Measurements from ENCODE around the gene ACAP2.
"Not testable (repeated sequence)": the region's sequence is repeated elsewhere in the genome, so short reads cannot be mapped to it uniquely, and the experiment has no call there.

Gene ACAP2, protein sequence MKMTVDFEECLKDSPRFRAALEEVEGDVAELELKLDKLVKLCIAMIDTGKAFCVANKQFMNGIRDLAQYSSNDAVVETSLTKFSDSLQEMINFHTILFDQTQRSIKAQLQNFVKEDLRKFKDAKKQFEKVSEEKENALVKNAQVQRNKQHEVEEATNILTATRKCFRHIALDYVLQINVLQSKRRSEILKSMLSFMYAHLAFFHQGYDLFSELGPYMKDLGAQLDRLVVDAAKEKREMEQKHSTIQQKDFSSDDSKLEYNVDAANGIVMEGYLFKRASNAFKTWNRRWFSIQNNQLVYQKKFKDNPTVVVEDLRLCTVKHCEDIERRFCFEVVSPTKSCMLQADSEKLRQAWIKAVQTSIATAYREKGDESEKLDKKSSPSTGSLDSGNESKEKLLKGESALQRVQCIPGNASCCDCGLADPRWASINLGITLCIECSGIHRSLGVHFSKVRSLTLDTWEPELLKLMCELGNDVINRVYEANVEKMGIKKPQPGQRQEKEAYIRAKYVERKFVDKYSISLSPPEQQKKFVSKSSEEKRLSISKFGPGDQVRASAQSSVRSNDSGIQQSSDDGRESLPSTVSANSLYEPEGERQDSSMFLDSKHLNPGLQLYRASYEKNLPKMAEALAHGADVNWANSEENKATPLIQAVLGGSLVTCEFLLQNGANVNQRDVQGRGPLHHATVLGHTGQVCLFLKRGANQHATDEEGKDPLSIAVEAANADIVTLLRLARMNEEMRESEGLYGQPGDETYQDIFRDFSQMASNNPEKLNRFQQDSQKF

GRCh38 chr3:195442573-195443390, at the start of gene ACAP2:
Gene ACAP2 (minus strand): TSS chr3:195443020. CDS start chr3:195442847, 173 bp downstream.
- H2AFZ ChIP-seq, result peak within 1 kb of the TSS; percentile 95
- peak; percentile 9 for TF ChIP-seq CTCF (IDR thresholded peaks at IDR 0.05)
- H3K27ac ChIP-seq, result peak within 1 kb of the TSS; percentile 86
- peak within 1 kb of the TSS; percentile 89 for H3K4me2 ChIP-seq (ENCODE audit: low read length)
- peaks cover 21% of the 10 kb centered on the region for H3K79me2 ChIP-seq
- peak within 1 kb of the TSS; percentile 87 for H3K4me3 ChIP-seq (ENCODE audit: low read depth, low read length)
- no peaks in the 10 kb centered on the region for H3K4me1 ChIP-seq
- H3K9ac ChIP-seq, result peak within 1 kb of the TSS; percentile 85
- no peaks in the 10 kb centered on the region for H3K9me3 ChIP-seq (ENCODE audit: control insufficient read depth, low read length)
- no peaks in the 10 kb centered on the region for H3K27me3 ChIP-seq (ENCODE audit: control insufficient read depth, insufficient read depth, low read length)
- H3K36me3 ChIP-seq (ENCODE audit: control insufficient read depth, insufficient read depth, low read length), result no peaks in the 10 kb centered on the region

DNA sequence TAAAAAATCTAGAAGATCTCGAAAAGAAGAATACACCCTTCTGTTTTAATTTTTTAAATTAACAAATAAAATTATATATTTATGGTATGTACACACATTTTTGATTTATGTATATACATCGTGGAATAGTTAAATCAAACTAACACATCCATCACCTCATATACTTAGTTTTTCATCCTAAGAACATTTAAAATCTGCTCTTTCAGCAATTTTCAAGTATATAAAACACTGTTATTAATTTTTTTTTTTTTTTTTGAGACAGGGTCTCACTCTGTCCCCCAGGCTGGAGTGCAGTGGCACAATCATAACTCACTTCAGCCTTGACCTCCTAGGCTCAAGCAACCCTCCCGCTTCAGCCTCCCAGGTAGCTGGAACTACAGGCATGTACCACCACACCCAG, 32.8 kb upstream of the ACAP2 start:
- no peaks in the 10 kb centered on the region for H3K9me3 ChIP-seq (ENCODE audit: control insufficient read depth, low read length)
- no peak overlapping the region for H3K9ac ChIP-seq
- TF ChIP-seq CTCF (IDR thresholded peaks at IDR 0.05), result no peak
- H2AFZ ChIP-seq, result no peak overlapping the region
- no peaks in the 10 kb centered on the region for H3K27me3 ChIP-seq (ENCODE audit: control insufficient read depth, insufficient read depth, low read length)
- H3K4me3 ChIP-seq (ENCODE audit: low read depth, low read length), result no peak overlapping the region
- H3K27ac ChIP-seq, result no peak overlapping the region
- H3K79me2 ChIP-seq, result no peaks in the 10 kb centered on the region
- H3K4me1 ChIP-seq, result no peaks in the 10 kb centered on the region
- no peak overlapping the region for H3K4me2 ChIP-seq (ENCODE audit: low read length)
- H3K36me3 ChIP-seq (ENCODE audit: control insufficient read depth, insufficient read depth, low read length), result no peaks in the 10 kb centered on the region

DNA sequence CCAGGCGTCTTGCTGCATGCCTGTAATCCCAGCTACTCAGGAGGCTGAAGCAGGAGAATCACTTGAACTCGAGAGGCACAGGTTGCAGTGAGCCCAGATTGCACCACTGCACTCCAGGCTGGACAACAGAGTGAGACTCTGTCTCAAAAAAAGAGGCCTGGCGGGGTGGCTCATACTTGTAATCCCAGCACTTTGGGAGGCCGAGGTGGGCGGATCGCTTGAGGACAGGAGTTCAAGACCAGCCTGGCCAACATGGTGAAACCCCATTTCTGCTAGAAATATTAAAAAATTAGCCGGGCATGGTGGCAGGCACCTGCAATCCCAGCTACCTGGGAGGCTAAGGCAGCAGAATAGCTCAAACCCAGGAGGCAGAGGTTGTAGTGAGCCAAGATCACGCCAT, 32.3 kb upstream of the ACAP2 start:
- not testable (repeated sequence) for H3K27me3 ChIP-seq (ENCODE audit: control insufficient read depth, insufficient read depth, low read length); H3K4me3 ChIP-seq (ENCODE audit: low read depth, low read length); H3K36me3 ChIP-seq (ENCODE audit: control insufficient read depth, insufficient read depth, low read length); H3K4me1 ChIP-seq; H3K9me3 ChIP-seq (ENCODE audit: control insufficient read depth, low read length); H3K4me2 ChIP-seq (ENCODE audit: low read length); H2AFZ ChIP-seq; H3K79me2 ChIP-seq; H3K27ac ChIP-seq; H3K9ac ChIP-seq

- H3K79me2 ChIP-seq, result no peaks in the 10 kb centered on the region
- no peak overlapping the region for H3K9ac ChIP-seq
- no peak overlapping the region for H3K27ac ChIP-seq
- no peak for TF ChIP-seq CTCF (IDR thresholded peaks at IDR 0.05)
- H3K27me3 ChIP-seq (ENCODE audit: control insufficient read depth, insufficient read depth, low read length), result no peaks in the 10 kb centered on the region
- H3K4me3 ChIP-seq (ENCODE audit: low read depth, low read length), result no peak overlapping the region
- H3K36me3 ChIP-seq (ENCODE audit: control insufficient read depth, insufficient read depth, low read length), result no peaks in the 10 kb centered on the region
- H3K9me3 ChIP-seq (ENCODE audit: control insufficient read depth, low read length), result no peaks in the 10 kb centered on the region
- H3K4me1 ChIP-seq, result no peaks in the 10 kb centered on the region
- H3K4me2 ChIP-seq (ENCODE audit: low read length), result no peak overlapping the region
- H2AFZ ChIP-seq, result no peak overlapping the region
These were observed 26.0 kb upstream of the ACAP2 start for GRCh38 chr3:195468841-195469240.

DNA sequence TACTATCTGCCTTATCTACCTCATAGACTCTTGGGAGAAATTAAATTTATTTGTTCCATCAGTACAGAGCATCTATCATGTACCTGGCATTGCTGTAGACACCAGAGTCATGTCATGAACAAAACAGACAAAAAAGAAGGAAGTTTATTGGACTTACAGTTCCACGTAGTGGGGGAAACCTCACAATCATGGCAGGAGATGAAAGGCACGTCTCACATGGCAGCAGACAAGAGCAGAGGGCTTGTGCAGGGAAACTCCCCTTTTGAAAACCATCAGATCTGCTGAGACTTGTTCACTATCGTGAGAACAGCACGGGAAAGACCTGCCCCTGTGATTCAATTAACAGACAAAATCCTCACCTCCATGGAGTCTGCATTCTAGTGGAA, 25.6 kb upstream of the ACAP2 start:
- Histone ChIP-seq H3K79me2 (no peaks in the 10 kb centered on the region), H3K9ac (no peak overlapping the region), H3K9me3 (ENCODE audit: control insufficient read depth, low read length) (no peaks in the 10 kb centered on the region), H3K4me2 (ENCODE audit: low read length) (no peak overlapping the region), H3K4me1 (no peaks in the 10 kb centered on the region), H3K27me3 (ENCODE audit: control insufficient read depth, insufficient read depth, low read length) (no peaks in the 10 kb centered on the region), H3K27ac (no peak overlapping the region), H3K36me3 (ENCODE audit: control insufficient read depth, insufficient read depth, low read length) (no peaks in the 10 kb centered on the region), H2AFZ (no peak overlapping the region), H3K4me3 (ENCODE audit: low read depth, low read length) (no peak overlapping the region)
- no peak for TF ChIP-seq CTCF (IDR thresholded peaks at IDR 0.05)
